SK-N-DZ (cell line): ENCODE data around the gene ANTXR1.

Experiments used
- DNase-seq: peaks from one replicate; pipeline ENCODE4 v3.0.0-alpha.2; 2015; ENCODE audit warnings: low spot score

The ANTXR1 gene

GRCh38 chr2:69097148-69097610 lies 84.2 kb downstream of the ANTXR1 start:
- no peak for DNase-seq

DNA sequence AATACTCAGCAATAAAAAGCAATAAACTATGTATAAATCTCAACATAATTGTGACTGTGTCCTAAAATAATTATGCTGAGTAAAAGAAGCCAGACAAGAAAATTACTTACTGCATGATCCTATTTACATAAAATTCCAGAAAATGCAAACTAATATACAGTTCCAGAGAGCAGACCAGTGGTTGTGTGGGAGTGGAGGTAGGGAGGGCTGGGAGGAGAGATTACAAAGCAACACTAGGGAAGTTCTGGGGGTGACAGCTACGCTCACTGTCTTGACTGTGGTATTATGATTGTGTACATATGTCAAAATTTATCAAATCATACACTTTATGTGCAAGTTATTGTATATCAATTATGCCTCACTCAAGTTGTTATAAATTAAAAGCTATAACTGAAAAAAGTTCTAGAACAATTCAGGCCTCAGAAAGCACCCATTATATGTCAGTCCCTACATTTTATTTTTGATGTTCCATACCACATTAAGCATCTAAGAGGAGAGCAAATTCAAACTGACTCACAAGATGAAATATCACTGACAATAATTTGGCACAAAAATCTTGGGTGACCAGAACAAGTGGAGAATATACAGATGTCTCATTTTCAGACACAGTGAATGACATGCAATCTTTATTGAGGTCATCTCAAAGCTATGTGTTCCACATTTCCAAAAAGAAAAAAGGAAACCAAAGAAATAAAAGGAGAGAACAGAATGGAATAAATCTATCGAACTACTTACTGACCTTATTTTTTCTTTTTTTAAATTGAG lies 85.1 kb downstream of the ANTXR1 start:
- no peak for DNase-seq

DNA sequence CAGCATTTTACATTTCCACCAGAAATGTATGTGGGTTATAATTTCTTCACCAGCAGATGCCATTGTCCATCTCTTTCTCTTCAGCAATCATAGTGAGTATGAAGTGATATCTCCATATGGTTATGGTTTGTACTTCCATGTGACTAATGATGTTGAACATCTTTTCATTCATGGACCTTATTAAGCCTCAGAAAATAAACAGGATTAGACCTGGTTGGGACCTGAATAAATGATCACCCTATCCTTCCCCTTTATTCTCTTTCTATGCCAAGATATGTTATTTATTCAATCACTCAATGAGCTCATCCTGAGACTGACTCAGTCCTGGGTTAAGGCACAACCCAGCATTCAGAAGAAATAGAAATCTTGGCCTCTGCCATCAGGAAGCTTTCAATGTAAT lies 86.6 kb downstream of the ANTXR1 start:
- DNase-seq = no peak

- DNase-seq = no peak
Observed at GRCh38 chr2:69100220-69100723, 87.3 kb downstream of the ANTXR1 start.

DNA sequence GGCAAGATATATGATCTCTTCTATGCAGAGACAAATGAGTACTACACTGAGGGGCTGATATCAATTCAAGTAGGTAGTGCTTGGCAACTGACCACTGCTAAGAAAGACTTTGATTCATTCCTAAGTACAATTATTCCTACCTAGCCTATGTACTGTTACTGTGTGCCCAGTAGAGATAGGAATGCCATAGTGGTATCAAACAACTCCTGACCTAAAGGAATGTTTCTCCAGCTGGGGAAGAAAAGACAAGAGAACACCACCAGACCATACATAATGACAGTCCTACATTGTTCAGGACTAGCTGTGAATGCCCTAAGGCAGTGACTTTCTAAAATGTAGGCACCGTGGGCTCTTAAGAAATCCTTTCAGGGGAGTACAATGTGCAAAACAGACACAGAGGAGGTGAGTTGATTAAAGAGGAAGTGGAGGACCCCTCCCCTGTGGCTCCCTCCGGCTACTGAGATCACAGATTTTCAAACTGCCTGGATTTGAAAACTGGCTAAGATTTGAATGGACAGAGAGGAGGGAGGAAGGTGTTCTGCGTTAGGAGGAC lies 89.1 kb downstream of the ANTXR1 start:
- DNase-seq = no peak

GRCh38 chr2:69103419-69103818 lies 90.4 kb downstream of the ANTXR1 start:
- no peak for DNase-seq

- DNase-seq = no peak
Observed at GRCh38 chr2:69104261-69104660, 91.3 kb downstream of the ANTXR1 start.

GRCh38 chr2:69109255-69109654 lies 96.3 kb downstream of the ANTXR1 start:
- DNase-seq = no peak

DNA sequence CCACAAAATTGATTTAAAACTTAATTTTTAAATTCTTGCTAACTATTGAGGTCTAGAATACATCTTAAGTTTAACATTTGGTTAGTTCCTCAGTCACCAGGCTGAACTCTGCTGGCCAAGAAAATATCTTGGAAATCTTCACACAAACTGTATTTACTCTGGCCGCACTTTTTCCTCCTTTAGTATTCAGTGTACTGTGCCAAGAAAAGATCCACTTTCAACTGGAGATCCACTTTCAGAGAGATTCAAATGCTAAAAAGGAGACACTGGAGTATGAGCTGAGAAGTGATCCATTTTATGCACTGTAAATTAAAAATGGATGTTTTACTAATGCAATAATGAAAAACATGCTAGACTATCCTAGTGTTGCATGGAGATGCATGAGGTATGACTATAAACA lies 98.1 kb downstream of the ANTXR1 start:
- DNase-seq = no peak

- no peak for DNase-seq
Observed at GRCh38 chr2:69113627-69114026, 100.6 kb downstream of the ANTXR1 start.

DNA sequence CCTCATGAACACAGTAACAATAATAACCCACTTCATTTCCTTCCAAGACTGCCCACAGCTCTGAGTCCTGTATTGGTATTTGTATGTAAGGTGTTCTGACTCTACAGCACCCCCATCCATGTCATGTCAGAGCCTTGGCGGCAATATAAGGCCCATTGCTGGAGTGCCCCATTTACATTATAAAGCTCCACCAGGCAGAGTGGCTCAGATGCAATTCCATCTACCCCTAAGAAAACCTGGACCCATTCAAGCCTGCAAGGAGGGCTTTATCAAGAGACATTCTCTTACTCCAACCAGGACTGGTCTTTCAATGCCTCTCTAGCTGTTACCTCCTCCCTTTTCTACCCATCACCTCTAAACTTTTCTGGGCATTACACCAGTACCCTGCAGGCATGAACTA lies 101.6 kb downstream of the ANTXR1 start:
- no peak for DNase-seq

GRCh38 chr2:69116438-69116837 lies 103.5 kb downstream of the ANTXR1 start:
- DNase-seq = no peak

DNA sequence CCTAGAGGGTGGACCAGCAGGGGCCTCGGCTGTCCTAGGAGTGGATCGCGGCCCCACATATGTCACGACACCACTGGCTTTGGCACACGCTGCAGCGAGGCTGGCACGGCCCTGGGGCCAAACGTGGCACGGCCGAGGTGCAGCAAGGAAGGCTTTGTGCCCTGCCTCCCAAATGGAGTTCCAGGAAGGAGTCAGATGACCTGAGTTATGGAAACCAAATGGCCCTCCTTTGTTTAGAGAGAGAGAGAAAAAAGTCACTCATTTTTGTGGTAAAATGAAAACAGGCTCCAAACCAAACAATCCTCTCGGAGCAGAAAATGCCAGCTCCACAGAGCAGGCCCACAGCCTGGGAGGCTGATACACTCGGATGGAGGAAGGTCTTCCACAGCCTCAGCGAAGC lies 105.6 kb downstream of the ANTXR1 start:
- no peak for DNase-seq

DNA sequence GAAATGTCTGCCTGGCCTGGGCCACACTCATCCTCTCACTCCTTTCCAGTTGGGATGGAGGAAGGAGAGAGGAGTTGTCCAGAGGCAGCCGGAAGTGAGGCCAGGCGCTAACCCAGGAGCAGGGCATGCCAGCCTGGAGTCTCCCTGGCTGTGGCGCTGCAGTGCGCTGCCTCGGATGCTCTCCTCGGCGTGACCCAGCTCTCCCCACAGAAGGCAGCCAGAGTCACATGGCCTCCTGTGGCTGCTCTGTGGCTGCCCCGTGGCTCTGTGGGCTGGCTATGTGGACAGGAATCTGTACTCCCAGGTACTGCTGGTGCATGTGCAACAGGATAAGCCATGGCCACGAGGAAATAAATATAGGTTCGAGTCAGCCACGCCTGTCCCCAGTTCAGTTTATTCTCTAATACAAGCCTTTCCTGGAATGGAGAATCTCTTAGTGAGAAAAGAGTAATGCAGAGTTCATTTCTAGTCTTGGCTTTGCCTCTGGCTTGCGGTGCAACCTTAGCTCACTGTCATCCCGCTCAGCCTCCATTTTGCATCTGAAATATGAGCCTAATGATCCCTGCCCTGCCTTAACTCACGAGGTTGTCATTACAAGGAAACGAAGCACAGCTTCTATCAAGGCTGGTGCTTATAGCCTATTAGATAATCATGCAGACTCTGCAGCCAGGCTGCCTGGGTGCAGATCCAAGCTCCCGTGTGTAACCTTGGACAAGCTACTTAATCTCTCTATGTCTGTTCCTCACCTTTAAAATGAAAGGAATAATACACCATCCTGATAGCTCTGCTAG lies 106.3 kb downstream of the ANTXR1 start:
- DNase-seq = peak; percentile 31

DNA sequence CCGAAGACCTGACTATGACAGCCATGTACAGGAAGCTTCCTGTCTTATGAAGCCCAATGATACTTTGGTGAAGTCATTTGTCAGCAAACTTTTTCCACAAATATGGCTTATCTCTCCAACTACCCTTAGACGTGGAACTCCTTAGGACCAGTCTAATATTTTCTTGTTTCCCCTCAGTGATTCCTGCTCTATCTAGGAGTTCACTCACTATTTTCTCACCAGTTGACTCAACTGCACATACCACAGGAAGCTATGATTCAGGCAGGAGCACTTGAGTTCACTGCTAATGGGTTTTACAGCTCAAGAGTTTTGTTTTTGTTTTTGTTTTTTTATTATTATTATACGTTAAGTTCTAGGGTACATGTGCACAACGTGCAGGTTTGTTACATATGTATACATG lies 109.3 kb downstream of the ANTXR1 start:
- DNase-seq = no peak

- DNase-seq = no peak
Observed at GRCh38 chr2:69123182-69123581, 110.2 kb downstream of the ANTXR1 start.

DNA sequence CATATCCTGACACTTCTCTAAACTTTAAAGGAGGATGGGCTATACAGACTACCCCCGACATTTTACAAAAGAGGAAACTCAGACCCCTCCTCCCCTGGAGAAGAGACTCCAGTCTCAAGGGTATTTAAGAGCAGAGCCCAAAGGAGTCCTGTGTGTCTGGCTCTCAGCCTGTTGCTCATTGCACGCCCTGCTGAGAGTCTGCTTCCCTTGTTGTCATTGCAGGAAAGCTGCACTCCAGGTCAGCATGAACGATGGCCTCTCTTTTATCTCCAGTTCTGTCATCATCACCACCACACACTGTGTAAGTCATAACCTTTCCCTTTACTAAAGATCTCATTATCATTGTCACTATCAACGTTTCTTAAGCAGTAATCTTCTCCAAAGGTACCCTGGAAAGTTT lies 111.4 kb downstream of the ANTXR1 start:
- DNase-seq = no peak

DNA sequence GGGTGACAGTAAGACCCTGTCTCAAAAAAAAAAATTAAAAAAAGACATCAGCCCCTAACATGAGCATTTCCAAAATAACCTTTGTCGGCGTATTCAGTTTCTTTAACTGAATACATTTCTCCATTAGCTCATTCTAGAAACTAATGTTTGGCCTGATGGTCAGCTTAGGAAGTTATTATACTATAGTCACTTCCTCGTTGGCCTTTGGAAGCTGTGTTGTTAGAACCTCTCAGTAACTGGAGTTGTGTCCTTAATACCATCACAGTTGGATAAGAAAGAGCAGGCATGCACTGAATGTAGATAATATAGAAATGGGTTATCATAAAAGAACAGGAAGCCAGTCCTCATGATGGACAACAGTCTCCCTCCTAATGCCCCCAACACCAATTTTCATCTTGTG lies 112.8 kb downstream of the ANTXR1 start:
- DNase-seq = no peak

GRCh38 chr2:69126341-69126740 lies 113.4 kb downstream of the ANTXR1 start:
- DNase-seq = no peak

GRCh38 chr2:69131452-69131851 lies 118.5 kb downstream of the ANTXR1 start:
- DNase-seq = no peak

DNA sequence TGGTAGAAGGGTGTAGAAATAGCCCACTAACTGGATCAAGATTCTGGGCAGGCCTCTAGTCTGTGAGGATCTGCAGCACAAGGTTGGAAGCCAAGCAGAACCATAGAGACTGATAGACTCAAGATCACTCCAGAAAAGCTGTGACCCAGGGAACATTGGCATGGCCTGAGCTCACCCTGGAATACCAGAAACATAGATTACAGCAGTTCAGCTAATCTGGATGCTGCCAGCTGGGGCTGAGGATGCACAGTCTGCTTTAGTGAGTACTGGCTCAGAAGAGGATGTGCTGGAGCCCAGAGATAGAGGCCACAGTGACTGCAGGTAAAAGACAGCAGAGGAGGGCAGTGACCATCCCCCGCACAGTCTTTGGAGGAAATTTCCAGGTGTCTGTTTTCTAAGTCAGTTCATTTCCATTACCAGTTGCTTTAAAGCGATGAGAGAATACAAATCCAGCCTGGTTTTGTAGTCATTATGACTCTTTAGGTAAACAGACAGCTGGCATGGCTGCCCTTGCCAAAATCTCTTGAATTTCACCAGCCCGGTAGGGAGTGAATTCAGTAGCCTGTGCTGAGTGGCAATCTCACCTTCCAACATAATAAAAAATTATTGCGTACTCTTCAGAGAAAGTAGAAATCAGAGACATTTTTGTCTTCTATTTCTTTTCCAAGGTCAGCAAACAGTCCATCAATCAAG lies 119.2 kb downstream of the ANTXR1 start:
- DNase-seq = no peak
